Parathyroid adenoma (tissue), 2 donors: ENCODE measurements around the gene RAPGEF1.

Experiments used
- H2AFZ ChIP-seq: fragments of 300-600 bp; sonication (generic); one replicate; pipeline ENCODE4 v1.7.0; 2017; ENCODE audit warnings: antibody characterized with exemption, mild to moderate bottlenecking
- H3K27ac ChIP-seq: fragments of 300-600 bp; sonication (generic); one replicate; pipeline ENCODE4 v1.7.0; 2017
- H3K27me3 ChIP-seq: fragments of 300-600 bp; sonication (generic); one replicate; pipeline ENCODE4 v1.7.0; 2017; ENCODE audit warnings: low read length; ENCODE audit not compliant: control insufficient read depth, insufficient read depth
- H3K36me3 ChIP-seq: fragments of 300-600 bp; sonication (generic); one replicate; pipeline ENCODE4 v1.7.0; 2017; ENCODE audit warnings: low read length; ENCODE audit not compliant: control insufficient read depth, insufficient read depth
- H3K4me1 ChIP-seq: fragments of 300-600 bp; sonication (generic); one replicate; pipeline ENCODE4 v1.7.0; 2017; ENCODE audit warnings: control low read depth
- H3K4me2 ChIP-seq: fragments of 300-600 bp; sonication (generic); one replicate; pipeline ENCODE4 v1.7.0; 2017; ENCODE audit warnings: low read length
- H3K4me3 ChIP-seq: fragments of 300-600 bp; sonication (generic); one replicate; pipeline ENCODE4 v1.7.0; 2017; ENCODE audit warnings: low read depth, low read length
- H3K79me2 ChIP-seq: fragments of 300-600 bp; sonication (generic); one replicate; pipeline ENCODE4 v1.7.0; 2017; ENCODE audit warnings: control low read depth
- H3K9ac ChIP-seq: fragments of 300-600 bp; sonication (generic); one replicate; pipeline ENCODE4 v1.7.0; 2017; ENCODE audit warnings: mild to moderate bottlenecking
- H3K9me3 ChIP-seq: fragments of 300-600 bp; sonication (generic); one replicate; pipeline ENCODE4 v1.7.0; 2017; ENCODE audit warnings: low read length; ENCODE audit not compliant: control insufficient read depth
- TF ChIP-seq, protein P1 (sequence below): fragments of 300-600 bp; sonication (generic); IDR thresholded peaks from one replicate; pipeline ENCODE4 v1.7.0; 2017; ENCODE audit warnings: antibody characterized with exemption, mild to moderate bottlenecking
- donor health status: primary hyperparathyroidism.

Gene RAPGEF1

DNA sequence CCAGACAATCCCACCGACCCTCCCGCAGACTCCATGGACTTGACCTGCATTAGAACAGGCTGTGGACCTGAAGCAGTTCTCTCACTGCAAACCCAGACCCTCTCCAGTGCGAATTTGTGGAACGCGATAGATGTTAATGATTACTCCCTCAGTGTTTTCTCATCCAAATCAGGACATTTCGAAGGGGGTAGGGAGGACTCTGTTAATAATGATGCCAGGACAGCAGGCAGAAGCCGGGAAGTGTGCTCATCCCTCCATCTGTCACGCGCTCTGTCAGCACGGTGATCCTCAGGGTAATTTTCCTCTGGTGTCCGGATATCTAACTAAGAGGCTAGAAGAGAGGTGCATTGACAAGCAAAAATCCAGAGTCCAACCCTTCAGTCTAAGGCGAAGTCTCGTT lies 18.8 kb downstream of the RAPGEF1 start:
- H3K27ac ChIP-seq, result no peak overlapping the region
- H3K27me3 ChIP-seq, result no peaks in the 10 kb centered on the region
- H2AFZ ChIP-seq, result no peak overlapping the region
- no peak overlapping the region for H3K4me2 ChIP-seq
- H3K4me3 ChIP-seq, result no peak overlapping the region
- no peaks in the 10 kb centered on the region for H3K36me3 ChIP-seq
- TF ChIP-seq, protein P1, sequence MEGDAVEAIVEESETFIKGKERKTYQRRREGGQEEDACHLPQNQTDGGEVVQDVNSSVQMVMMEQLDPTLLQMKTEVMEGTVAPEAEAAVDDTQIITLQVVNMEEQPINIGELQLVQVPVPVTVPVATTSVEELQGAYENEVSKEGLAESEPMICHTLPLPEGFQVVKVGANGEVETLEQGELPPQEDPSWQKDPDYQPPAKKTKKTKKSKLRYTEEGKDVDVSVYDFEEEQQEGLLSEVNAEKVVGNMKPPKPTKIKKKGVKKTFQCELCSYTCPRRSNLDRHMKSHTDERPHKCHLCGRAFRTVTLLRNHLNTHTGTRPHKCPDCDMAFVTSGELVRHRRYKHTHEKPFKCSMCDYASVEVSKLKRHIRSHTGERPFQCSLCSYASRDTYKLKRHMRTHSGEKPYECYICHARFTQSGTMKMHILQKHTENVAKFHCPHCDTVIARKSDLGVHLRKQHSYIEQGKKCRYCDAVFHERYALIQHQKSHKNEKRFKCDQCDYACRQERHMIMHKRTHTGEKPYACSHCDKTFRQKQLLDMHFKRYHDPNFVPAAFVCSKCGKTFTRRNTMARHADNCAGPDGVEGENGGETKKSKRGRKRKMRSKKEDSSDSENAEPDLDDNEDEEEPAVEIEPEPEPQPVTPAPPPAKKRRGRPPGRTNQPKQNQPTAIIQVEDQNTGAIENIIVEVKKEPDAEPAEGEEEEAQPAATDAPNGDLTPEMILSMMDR, result no peak
- peaks cover 15% of the 10 kb centered on the region for H3K79me2 ChIP-seq
- H3K4me1 ChIP-seq, result no peaks in the 10 kb centered on the region
- no peaks in the 10 kb centered on the region for H3K9me3 ChIP-seq
- no peak overlapping the region for H3K9ac ChIP-seq

DNA sequence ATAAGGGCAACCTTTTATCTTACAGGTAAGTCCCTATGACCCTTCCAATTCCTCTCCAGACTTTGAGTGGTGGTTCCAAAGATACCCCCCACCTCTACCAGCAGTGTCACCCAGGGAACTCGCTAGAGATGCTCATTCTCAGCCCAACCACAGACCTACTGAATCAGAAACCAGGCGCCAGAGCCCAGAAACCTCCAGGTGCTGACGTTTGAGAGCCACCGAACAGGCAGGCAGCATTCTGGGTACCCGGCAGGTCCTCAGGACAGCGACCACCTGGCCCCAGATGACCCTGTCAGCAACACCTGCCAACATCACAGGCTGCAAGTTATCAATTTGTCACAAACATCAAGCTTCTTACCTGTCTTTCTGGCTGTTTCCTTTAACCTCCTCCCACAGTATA lies 19.5 kb downstream of the RAPGEF1 start:
- H3K9me3 ChIP-seq, result no peaks in the 10 kb centered on the region
- no peak overlapping the region for H3K4me2 ChIP-seq
- H3K27ac ChIP-seq, result no peak overlapping the region
- H3K4me1 ChIP-seq, result no peaks in the 10 kb centered on the region
- no peak overlapping the region for H2AFZ ChIP-seq
- H3K4me3 ChIP-seq, result no peak overlapping the region
- no peaks in the 10 kb centered on the region for H3K27me3 ChIP-seq
- H3K36me3 ChIP-seq, result no peaks in the 10 kb centered on the region
- no peak overlapping the region for H3K9ac ChIP-seq
- H3K79me2 ChIP-seq, result peaks cover 11% of the 10 kb centered on the region
- TF ChIP-seq, protein P1, result no peak

DNA sequence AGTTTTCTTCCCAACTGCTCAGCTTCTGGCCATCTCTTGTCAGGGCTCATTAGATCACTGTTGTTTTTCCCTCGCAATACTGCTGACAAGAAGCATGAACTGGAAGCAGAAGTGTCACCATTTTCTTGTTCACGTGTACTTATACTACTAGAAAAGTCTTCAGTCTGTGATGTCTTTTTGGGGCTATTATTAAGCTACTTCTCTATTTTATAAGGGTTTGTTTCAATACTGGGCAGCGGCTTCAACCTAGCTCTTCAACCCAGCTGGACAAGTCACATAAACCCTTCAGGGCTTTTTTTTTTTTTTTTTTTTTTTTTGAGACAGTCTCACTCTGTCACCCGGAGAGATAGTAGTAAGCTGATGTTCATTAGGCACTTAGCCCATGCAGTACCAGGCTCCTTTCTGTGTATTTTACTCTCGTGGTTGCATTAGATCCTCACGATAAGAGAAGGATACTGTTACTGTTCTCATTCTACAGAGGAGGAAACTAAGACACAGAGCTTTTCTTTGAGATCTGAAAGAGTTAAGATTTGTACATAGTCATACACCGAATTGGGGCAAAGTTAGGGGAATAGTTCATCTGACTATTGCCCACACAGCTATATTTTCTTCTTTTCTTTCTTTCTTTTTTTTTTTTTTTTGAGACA lies 20.5 kb downstream of the RAPGEF1 start:
- H3K36me3 ChIP-seq, result no peaks in the 10 kb centered on the region
- no peak overlapping the region for H3K4me3 ChIP-seq
- TF ChIP-seq, protein P1, result no peak
- no peaks in the 10 kb centered on the region for H3K9me3 ChIP-seq
- H3K4me2 ChIP-seq, result no peak overlapping the region
- no peak overlapping the region for H3K9ac ChIP-seq
- H3K27me3 ChIP-seq, result no peaks in the 10 kb centered on the region
- no peak overlapping the region for H3K27ac ChIP-seq
- H2AFZ ChIP-seq, result no peak overlapping the region
- H3K4me1 ChIP-seq, result no peaks in the 10 kb centered on the region
- peaks cover 9% of the 10 kb centered on the region for H3K79me2 ChIP-seq

DNA sequence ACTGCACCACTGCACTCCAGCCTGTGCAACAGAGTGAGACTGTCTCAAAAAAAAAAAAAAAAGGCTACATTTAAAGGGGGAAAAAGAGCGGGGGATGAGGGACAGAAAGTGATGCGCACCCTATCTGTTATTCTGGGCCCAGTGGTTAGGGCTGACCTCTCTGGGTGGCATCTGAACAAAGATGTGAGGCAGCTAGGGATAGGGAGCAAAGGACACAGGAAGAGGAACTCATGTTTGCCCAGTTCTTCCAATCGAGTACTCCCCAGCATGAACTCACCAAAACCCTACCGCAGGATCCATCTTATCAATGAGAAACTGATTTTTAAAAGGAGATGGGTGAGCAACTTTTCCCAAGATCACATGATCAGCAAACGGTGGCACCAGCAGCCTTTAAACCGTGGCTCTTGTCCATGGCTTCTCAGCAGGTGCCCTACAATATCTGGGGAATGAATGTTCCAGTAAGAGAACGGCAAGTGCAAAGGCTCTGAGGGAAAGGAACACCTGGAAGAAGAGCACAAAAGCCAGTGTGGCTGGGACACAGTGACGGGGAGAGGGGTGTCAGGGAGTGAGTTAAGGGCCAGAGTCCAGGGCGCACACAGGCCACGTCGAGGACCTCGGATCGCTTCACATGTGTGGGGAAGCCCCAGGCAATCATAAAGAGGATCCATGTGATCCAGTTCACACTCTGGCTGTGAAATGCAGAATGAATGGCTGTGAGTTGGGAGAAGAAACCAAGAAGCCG lies 22.0 kb downstream of the RAPGEF1 start:
- H3K27me3 ChIP-seq, result no peaks in the 10 kb centered on the region
- H3K4me3 ChIP-seq, result no peak overlapping the region
- no peak overlapping the region for H3K4me2 ChIP-seq
- H3K9ac ChIP-seq, result no peak overlapping the region
- no peaks in the 10 kb centered on the region for H3K4me1 ChIP-seq
- no peak overlapping the region for H3K27ac ChIP-seq
- H3K36me3 ChIP-seq, result no peaks in the 10 kb centered on the region
- H3K79me2 ChIP-seq, result peaks cover 7% of the 10 kb centered on the region
- TF ChIP-seq, protein P1, result no peak
- H2AFZ ChIP-seq, result no peak overlapping the region
- no peaks in the 10 kb centered on the region for H3K9me3 ChIP-seq

DNA sequence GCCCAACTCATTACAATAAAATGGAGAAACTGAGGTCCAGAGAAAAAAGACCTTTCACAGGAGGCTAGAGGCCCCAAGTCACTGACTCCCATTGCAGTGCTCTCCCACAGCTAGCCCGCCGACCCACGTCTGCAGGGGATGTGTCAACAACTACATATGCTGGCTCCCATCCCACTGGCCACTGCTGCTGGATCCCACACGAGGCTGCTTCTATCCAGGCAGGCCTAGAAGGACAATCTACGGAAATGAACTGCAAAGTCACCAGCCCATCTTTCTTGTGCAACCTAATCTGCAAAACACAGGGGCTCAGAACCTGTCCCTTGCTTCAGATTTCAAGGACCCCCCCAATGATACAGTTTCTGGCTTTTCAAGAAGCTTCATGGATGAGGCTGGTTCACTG lies 24.0 kb downstream of the RAPGEF1 start:
- H3K4me1 ChIP-seq, result no peaks in the 10 kb centered on the region
- no peak overlapping the region for H3K4me2 ChIP-seq
- H3K9me3 ChIP-seq, result no peaks in the 10 kb centered on the region
- H3K79me2 ChIP-seq, result no peaks in the 10 kb centered on the region
- TF ChIP-seq, protein P1, result no peak
- H3K9ac ChIP-seq, result no peak overlapping the region
- no peaks in the 10 kb centered on the region for H3K27me3 ChIP-seq
- H3K27ac ChIP-seq, result no peak overlapping the region
- no peak overlapping the region for H2AFZ ChIP-seq
- no peak overlapping the region for H3K4me3 ChIP-seq
- H3K36me3 ChIP-seq, result no peaks in the 10 kb centered on the region
